HG02981 (cell line): ENCODE results near the gene QSOX2.
"Not testable (repeated sequence)": the region's sequence is repeated elsewhere in the genome, so short reads cannot be mapped to it uniquely, and the experiment has no call there.

Experiments used
- ATAC-seq: cut with Tn5 transposase; IDR thresholded peaks from one replicate; pipeline ENCODE4 v1.9.1; 2021; ENCODE audit warnings: mild to moderate bottlenecking, moderate library complexity; ENCODE audit not compliant: unreplicated experiment

Gene QSOX2

DNA sequence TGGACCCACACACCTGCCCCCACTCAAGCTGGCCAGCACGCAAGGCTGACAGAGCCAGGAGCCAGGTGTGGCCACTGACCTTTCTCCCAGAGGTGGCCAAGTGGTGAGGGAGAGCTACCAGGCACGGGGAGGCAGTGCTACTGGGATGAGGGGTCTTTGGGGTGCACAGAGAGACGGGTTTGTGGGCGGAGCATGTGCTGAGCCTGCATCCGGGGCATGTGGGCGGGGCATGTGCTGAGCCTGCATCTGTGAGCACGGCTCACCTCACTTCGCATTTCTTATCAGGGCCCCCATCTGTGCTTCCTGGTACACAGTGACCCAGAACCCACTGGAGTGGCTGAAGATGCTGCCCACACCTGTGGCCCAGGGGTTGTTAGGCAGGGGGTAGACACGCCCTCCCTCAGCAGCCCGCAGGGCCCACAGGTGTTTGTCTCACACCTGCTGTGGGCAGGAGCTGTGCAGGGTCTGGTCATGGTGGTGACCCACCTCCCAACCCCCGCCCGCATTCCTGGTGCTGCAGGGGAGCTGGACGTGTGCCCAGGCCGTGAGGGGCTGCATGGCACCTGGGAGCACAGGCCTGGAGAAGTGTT, 36.8 kb upstream of the QSOX2 start:
- no peak for ATAC-seq

GRCh38 chr9:136281421-136282271, 36.0 kb upstream of the QSOX2 start:
- ATAC-seq: no peak

GRCh38 chr9:136280535-136281315, 35.1 kb upstream of the QSOX2 start:
- ATAC-seq: no peak

DNA sequence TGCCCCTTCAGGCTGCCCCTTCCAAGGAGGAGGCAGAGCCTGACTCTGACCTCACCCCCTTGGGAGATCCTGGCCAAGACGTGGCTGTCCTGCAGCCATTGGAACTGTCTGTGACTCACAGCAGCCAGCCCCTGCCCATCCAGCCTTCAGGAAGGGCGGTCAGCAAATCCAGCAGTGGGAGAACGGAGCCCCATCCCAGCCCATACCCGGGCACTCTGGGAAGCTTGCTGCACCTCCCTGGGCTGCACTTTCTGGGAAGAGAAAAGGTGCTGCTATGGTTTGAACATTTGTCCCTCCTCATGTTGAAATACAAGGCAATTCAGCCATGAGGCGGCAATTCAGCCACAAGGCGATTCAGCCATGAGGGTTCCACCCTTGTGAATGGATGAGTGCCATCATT, 33.9 kb upstream of the QSOX2 start:
- ATAC-seq: no peak

- ATAC-seq: no peak
These were observed 33.3 kb upstream of the QSOX2 start for GRCh38 chr9:136278894-136279293.

DNA sequence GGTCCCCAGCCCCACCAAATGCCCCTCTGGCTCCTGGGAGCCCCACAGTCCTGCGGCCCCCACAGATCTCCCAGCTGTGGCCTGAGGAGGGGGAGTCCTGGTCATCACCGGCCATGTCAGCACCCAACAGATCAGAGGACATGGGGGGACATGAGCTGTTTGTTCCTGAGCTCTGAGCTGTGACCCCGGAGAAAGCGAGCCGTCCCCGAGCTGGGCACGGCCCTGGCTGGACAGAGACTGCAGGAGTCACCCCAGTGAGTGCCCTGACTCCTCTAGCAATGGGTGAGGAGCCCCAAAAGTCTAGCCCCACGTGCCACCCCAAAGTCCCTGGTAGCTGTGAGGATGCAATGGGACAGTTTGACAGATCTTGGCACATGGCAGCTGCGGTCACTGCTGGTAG, 32.6 kb upstream of the QSOX2 start:
- no peak for ATAC-seq

GRCh38 chr9:136277746-136278145, 32.1 kb upstream of the QSOX2 start:
- no peak for ATAC-seq

DNA sequence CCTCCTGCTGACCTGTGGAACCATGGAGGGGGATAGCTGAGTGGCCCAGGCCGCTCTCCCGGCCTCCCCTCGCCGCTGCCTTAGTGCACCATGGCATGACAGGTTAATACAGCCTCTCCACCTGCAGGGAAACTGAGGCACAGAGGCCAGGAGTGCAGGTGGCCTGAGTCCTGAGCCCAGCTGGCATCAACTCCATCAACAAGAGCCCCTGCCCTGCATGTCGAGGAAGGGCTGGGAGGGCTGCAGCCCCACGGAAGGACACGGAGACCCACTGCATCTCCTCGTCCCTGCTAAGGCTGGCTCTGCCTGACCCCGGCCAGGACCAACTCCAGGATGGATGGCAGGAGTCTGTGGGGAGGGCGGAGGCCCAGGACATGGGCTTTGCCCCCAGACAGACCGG, 31.1 kb upstream of the QSOX2 start:
- ATAC-seq: no peak

DNA sequence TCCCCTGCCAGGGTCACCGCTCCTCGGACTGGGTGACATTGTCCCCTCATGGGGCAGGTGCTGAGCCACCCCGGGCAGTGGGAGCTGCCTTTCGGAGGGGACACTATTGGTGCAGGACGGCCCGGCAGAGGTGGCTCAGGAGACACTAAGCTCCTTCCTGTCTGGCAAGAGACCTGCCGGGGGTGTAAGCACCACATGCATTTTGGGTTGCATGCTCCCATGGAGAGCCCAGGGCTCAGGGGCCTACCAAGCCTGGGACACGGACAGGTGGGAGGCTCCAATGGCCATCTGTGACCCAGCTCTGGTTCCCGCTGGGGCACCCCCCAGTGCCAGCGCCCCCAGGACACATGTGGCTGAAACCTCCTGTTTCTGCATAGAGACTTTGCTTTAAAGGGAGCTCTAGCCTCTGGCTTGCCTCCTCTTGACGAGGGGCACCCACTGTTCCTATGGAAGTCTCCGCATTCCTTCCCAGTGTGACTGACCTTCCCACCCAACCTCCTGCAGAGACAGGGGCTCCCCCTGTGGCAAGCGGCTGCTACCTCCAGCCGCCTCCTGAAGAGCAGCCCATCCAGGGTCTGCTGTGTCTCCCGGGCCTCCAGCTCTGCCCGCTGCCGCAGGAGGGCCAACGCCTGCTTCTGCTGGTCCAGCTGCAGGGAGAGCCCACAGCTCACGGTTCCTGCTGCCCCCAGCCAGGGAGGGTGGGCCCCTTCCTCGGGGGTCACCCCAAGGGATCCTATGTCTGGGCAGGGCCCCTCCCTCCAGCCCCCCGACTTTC, 30.2 kb upstream of the QSOX2 start:
- ATAC-seq: no peak

- no peak for ATAC-seq
These were observed 29.4 kb upstream of the QSOX2 start for GRCh38 chr9:136274786-136275654.

GRCh38 chr9:136273921-136274785, 28.5 kb upstream of the QSOX2 start:
- ATAC-seq: no peak

GRCh38 chr9:136273244-136273865, 27.7 kb upstream of the QSOX2 start:
- ATAC-seq: no peak

GRCh38 chr9:136270173-136270705, 24.6 kb upstream of the QSOX2 start:
- no peak for ATAC-seq

DNA sequence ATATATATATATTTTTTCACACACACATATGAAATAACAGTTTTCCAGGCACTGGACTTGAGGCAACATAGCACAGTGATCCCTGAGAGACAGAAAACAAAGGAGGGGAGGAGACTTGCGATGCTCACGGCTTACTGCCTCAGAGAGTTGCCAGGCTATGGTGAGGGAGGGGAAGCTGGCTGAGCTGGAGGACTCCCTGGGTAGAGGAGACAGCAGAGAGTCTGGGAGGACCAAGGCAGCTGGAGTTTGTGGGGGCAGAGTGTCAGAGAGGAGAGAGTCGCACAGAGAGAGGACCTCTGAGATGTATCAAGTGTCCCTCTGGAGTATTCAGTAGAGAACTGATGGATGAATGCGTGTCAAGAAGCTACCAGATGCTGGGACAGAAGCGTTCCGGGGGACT, 23.1 kb upstream of the QSOX2 start:
- no peak for ATAC-seq

- ATAC-seq: no peak
These were observed 22.7 kb upstream of the QSOX2 start for GRCh38 chr9:136268318-136268717.

- ATAC-seq: peak; percentile 77
These were observed 21.9 kb upstream of the QSOX2 start for GRCh38 chr9:136267261-136268111.

DNA sequence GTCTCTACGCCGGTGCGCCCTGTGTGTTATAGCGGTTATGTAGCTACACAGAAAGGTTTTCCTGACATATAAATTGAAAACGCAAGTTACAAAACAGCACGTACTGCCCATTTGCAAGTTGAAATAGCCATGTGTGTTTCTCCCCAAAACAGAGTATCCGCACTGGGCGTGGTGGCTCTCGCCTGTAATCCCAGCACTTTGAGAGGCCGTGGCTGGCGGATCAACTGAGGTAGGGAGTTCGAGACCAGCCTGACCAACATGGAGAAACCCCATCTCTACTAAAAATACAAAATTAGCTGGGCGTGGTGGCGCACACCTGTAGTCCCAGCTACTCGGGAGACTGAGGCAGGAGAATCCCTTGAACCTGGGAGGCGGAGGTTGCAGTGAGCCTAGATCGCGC, 21.0 kb upstream of the QSOX2 start:
- ATAC-seq: not testable (repeated sequence)
